HL-60 (cell line): Measurements from ENCODE around the gene TMEM132A.

Source experiments
- POLR2AphosphoS5 ChIP-seq: IDR thresholded peaks from 2 replicates; pipeline ENCODE4 v1.6.1; 2012; ENCODE audit warnings: low read depth
- TF ChIP-seq, protein P1 (sequence below): IDR thresholded peaks from one replicate; pipeline ENCODE4 v1.5.1; 2011; ENCODE audit warnings: low read length, control low read depth, inconsistent platforms; ENCODE audit not compliant: insufficient read depth

DNA sequence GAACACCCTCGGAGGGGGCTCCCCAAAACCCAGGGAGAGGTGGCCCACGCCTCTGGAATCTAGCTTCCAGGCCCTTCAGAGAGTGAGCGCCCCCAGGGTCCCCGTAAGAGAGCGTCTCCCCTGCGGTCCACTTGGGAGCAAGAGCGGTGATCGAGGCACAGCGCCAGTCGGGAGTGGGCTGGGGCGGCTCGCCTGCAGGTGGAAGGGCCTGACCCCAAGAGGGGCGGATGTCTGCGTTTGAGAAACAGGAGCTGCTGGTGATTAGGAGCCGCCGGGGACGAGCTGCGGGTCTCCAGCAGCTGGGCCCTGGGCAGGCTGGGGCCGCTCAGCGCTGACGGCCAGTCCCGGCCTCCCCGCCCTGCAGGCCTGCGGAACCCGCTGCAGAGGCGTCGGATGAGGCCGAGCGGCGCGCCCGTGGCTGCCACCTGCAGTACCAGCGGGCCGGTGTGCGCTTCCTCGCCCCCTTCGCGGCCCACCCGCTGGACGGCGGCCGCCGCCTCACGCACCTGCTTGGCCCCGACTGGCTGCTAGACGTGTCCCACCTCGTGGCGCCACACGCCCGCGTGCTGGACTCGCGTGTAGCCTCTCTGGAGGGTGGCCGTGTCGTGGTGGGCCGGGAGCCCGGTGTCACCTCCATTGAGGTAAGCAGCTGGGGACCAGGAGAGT is 10.0 kb downstream of the TMEM132A start:
- TF ChIP-seq, protein P1, sequence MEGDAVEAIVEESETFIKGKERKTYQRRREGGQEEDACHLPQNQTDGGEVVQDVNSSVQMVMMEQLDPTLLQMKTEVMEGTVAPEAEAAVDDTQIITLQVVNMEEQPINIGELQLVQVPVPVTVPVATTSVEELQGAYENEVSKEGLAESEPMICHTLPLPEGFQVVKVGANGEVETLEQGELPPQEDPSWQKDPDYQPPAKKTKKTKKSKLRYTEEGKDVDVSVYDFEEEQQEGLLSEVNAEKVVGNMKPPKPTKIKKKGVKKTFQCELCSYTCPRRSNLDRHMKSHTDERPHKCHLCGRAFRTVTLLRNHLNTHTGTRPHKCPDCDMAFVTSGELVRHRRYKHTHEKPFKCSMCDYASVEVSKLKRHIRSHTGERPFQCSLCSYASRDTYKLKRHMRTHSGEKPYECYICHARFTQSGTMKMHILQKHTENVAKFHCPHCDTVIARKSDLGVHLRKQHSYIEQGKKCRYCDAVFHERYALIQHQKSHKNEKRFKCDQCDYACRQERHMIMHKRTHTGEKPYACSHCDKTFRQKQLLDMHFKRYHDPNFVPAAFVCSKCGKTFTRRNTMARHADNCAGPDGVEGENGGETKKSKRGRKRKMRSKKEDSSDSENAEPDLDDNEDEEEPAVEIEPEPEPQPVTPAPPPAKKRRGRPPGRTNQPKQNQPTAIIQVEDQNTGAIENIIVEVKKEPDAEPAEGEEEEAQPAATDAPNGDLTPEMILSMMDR: no peak
- no peak for TF ChIP-seq POLR2AphosphoS5
